Aorta (tissue), 5 donors: ENCODE data around the gene ZNF451. TPM values are rescaled to one million over a fixed set of nuclear protein-coding genes. Genes with fewer than 3 reads are reported as not detected.

Source experiments
- ATAC-seq: fragments of 200-7000 bp; cut with Tn5 transposase; one replicate; pipeline ENCODE4 v1.9.1; 2022; ENCODE audit warnings: moderate library complexity; ENCODE audit not compliant: low FRiP score
- DNase-seq, 2 donors: peaks; one replicate each; pipeline ENCODE4 v3.0.0-alpha.2; 2020
- H3K27ac ChIP-seq, 2 donors: one replicate each; pipeline ENCODE4 v1.5.1; 2013; ENCODE audit warnings: low read length in 2 of 2, mild to moderate bottlenecking in 2 of 2, moderate library complexity in 2 of 2, control low read depth in 1 of 2, inconsistent platforms in 1 of 2, low read depth in 1 of 2
- H3K27me3 ChIP-seq, 2 donors: one replicate each; pipeline ENCODE4 v1.6.1; 2013; ENCODE audit warnings: control low read depth in 1 of 2, low read length in 1 of 2, mild to moderate bottlenecking in 1 of 2, moderate library complexity in 1 of 2; ENCODE audit not compliant: insufficient read depth in 2 of 2, control insufficient read depth in 1 of 2
- H3K36me3 ChIP-seq, 2 donors: one replicate each; pipeline ENCODE4 v1.6.1; 2013; ENCODE audit warnings: control low read depth in 1 of 2, low read length in 1 of 2, mild to moderate bottlenecking in 1 of 2; ENCODE audit not compliant: insufficient read depth in 2 of 2, control insufficient read depth in 1 of 2
- H3K4me1 ChIP-seq, 2 donors: one replicate each; pipeline ENCODE4 v1.6.1; 2013; ENCODE audit warnings: low read length in 2 of 2, control low read depth in 1 of 2, mild to moderate bottlenecking in 1 of 2, moderate library complexity in 1 of 2; ENCODE audit not compliant: insufficient read depth in 2 of 2, control insufficient read depth in 1 of 2
- H3K4me3 ChIP-seq, 2 donors: one replicate each; pipeline ENCODE4 v1.5.1; 2013; ENCODE audit warnings: low read length in 2 of 2, control low read depth in 1 of 2, mild to moderate bottlenecking in 1 of 2
- H3K9me3 ChIP-seq: one replicate; pipeline ENCODE4 v1.6.1; 2013; ENCODE audit warnings: mild to moderate bottlenecking, low read length; ENCODE audit not compliant: control insufficient read depth
- WGBS, 2 donors: extraction: QIAGEN DNeasy Blood & Tissue Kit; methylation state at CpG; one replicate each; pipeline ENCODE4 v1.1.7; 2013; 5-methylcytosine and 5-hydroxymethylcytosine counted together
- intact Hi-C, 2 donors: fragments of 100-400 bp; cut with DNase I; formaldehyde crosslinking; loops; one replicate each; pipeline versions ENCODE4 v1.14.2 to v1.15.0; 2022
- polyA plus RNA-seq, 2 donors: library from polyadenylated mRNA; stranded (reverse); fragments of 200-250 nt; gene quantifications; one replicate each; pipeline ENCODE4 v1.2.3, GENCODE V29; 2013
- total RNA-seq, 2 donors: library from RNA; stranded (reverse); fragmentation: NEBNext Ultra II Directional; extraction: Animal tissue kit (Norgen Biotek cat#: 25700); gene quantifications; one replicate each; pipeline ENCODE4 v1.2.1, GENCODE V29; 2021
- donor health status: healthy with polysubstance abuse.
- donor health status: Bipolar disorder and iron deficiency.
- donor health status: DM: no; HTN: no; CAD: no.
- donor health status: DM: no; HTN: no; CAD: no.
- donor health status: DM: yes; HTN: yes; CAD: no.

Gene ZNF451
- total and polyA plus RNA-seq, 4 donors: 6.3 to 66.2 (median 38.9) TPM

- H3K36me3 ChIP-seq: peaks cover 0 to 2% of the 10 kb centered on the region in 2 donors
- DNase-seq (no peak), ATAC-seq (no peak)
- H3K27ac ChIP-seq: no peak overlapping the region
- intact Hi-C loops: no loop called here
- WGBS, 2 donors: 87% methylated on average over 3 of the region's 3 CpGs
- no peak overlapping the region for H3K4me3 ChIP-seq
- H3K4me1 ChIP-seq: no peaks in the 10 kb centered on the region
- H3K9me3 ChIP-seq: no peaks in the 10 kb centered on the region
- H3K27me3 ChIP-seq: no peaks in the 10 kb centered on the region
Measured at GRCh38 chr6:57063847-57064246, 26.1 kb upstream of the ZNF451 start.

GRCh38 chr6:57064809-57065208, 25.2 kb upstream of the ZNF451 start:
- no peak for ATAC-seq
- Histone ChIP-seq H3K4me3 (no peak overlapping the region), H3K27me3 (no peaks in the 10 kb centered on the region), H3K36me3 (peaks cover 0 to 2% of the 10 kb centered on the region in 2 donors), H3K4me1 (no peaks in the 10 kb centered on the region), H3K9me3 (no peaks in the 10 kb centered on the region), H3K27ac (no peak overlapping the region)
- DNase-seq: no peak
- intact Hi-C loops: no loop called here
- 79 to 91% methylated on average over 1 of the region's 1 CpG for WGBS, 2 donors

GRCh38 chr6:57068061-57068460, 21.9 kb upstream of the ZNF451 start:
- DNase-seq: no peak
- no peaks in the 10 kb centered on the region for H3K4me1 ChIP-seq
- WGBS, 2 donors: 90 to 94% methylated on average over 1 of the region's 1 CpG
- H3K9me3 ChIP-seq: no peaks in the 10 kb centered on the region
- no peak overlapping the region for H3K4me3 ChIP-seq
- no peak overlapping the region for H3K27ac ChIP-seq
- H3K27me3 ChIP-seq: no peaks in the 10 kb centered on the region
- no peak for ATAC-seq
- intact Hi-C loops: no loop called here
- peaks cover 0 to 2% of the 10 kb centered on the region in 2 donors for H3K36me3 ChIP-seq

GRCh38 chr6:57069228-57069627, 20.8 kb upstream of the ZNF451 start:
- no peak overlapping the region for H3K27ac ChIP-seq
- no peaks in the 10 kb centered on the region for H3K9me3 ChIP-seq
- DNase-seq: no peak
- H3K4me1 ChIP-seq: no peaks in the 10 kb centered on the region
- H3K4me3 ChIP-seq: no peak overlapping the region
- H3K27me3 ChIP-seq: no peaks in the 10 kb centered on the region
- intact Hi-C loops: no loop called here
- no peaks in the 10 kb centered on the region for H3K36me3 ChIP-seq
- no peak for ATAC-seq
- 77 to 80% methylated on average over 4 of the region's 4 CpGs for WGBS, 2 donors

GRCh38 chr6:57069920-57070331, 20.1 kb upstream of the ZNF451 start:
- no peak for ATAC-seq
- Histone ChIP-seq H3K36me3 (no peaks in the 10 kb centered on the region), H3K9me3 (no peaks in the 10 kb centered on the region), H3K4me3 (no peak overlapping the region), H3K4me1 (no peaks in the 10 kb centered on the region), H3K27me3 (no peaks in the 10 kb centered on the region), H3K27ac (no peak overlapping the region)
- intact Hi-C loops: no loop called here
- DNase-seq: no peak
- WGBS, 2 donors: 59 to 64% methylated on average over 9 of the region's 9 CpGs

- Histone ChIP-seq H3K4me3 (no peak overlapping the region), H3K9me3 (no peaks in the 10 kb centered on the region), H3K4me1 (no peaks in the 10 kb centered on the region), H3K36me3 (no peaks in the 10 kb centered on the region), H3K27me3 (no peaks in the 10 kb centered on the region), H3K27ac (no peak overlapping the region)
- ATAC-seq: no peak
- no peak for DNase-seq
- WGBS, 2 donors: 82 to 85% methylated on average over 3 of the region's 3 CpGs
- intact Hi-C loops: no loop called here
Measured at GRCh38 chr6:57072108-57072507, 17.9 kb upstream of the ZNF451 start.

GRCh38 chr6:57074383-57074782, 15.6 kb upstream of the ZNF451 start:
- DNase-seq: no peak
- Histone ChIP-seq H3K27me3 (no peaks in the 10 kb centered on the region), H3K9me3 (no peaks in the 10 kb centered on the region), H3K27ac (no peak overlapping the region), H3K4me3 (no peak overlapping the region), H3K4me1 (no peaks in the 10 kb centered on the region), H3K36me3 (no peaks in the 10 kb centered on the region)
- no peak for ATAC-seq
- WGBS, 2 donors: 85 to 92% methylated on average over 8 of the region's 8 CpGs
- intact Hi-C loops: no loop called here

- Histone ChIP-seq H3K9me3 (no peaks in the 10 kb centered on the region), H3K36me3 (no peaks in the 10 kb centered on the region), H3K4me3 (no peak overlapping the region), H3K27ac (no peak overlapping the region), H3K27me3 (no peaks in the 10 kb centered on the region), H3K4me1 (no peaks in the 10 kb centered on the region)
- no peak for DNase-seq
- intact Hi-C loops: no loop called here
- no peak for ATAC-seq
Measured at GRCh38 chr6:57075092-57075491, 14.9 kb upstream of the ZNF451 start.

- DNase-seq (no peak), ATAC-seq (no peak)
- no peak overlapping the region for H3K4me3 ChIP-seq
- H3K4me1 ChIP-seq: no peaks in the 10 kb centered on the region
- WGBS, 2 donors: 91% methylated on average over 1 of the region's 1 CpG
- H3K9me3 ChIP-seq: no peaks in the 10 kb centered on the region
- no peak overlapping the region for H3K27ac ChIP-seq
- intact Hi-C loops: no loop called here
- no peaks in the 10 kb centered on the region for H3K36me3 ChIP-seq
- no peaks in the 10 kb centered on the region for H3K27me3 ChIP-seq
Measured at GRCh38 chr6:57078531-57079207, 11.3 kb upstream of the ZNF451 start.
